Loucy (cell line): ENCODE data around the gene AAMP.

Experiments used
- H2AFZ ChIP-seq: fragments of 200-600 bp; sonication (generic); 2 replicates; pipeline ENCODE4 v1.6.0; 2016; ENCODE audit warnings: antibody characterized with exemption, mild to moderate bottlenecking, low read length, moderate library complexity
- H3F3A ChIP-seq: fragments of 200-600 bp; 2 replicates; pipeline ENCODE4 v1.6.0; 2016; ENCODE audit warnings: antibody characterized with exemption, low read depth, mild to moderate bottlenecking
- H3K27me3 ChIP-seq: fragments of 200-600 bp; sonication (generic); 2 replicates; pipeline ENCODE4 v1.6.1; 2014; ENCODE audit warnings: low read length, mild to moderate bottlenecking; ENCODE audit not compliant: insufficient read depth, poor library complexity, severe bottlenecking
- H3K36me3 ChIP-seq: fragments of 200-600 bp; sonication (generic); 2 replicates; pipeline ENCODE4 v1.6.1; 2016; ENCODE audit warnings: low read length; ENCODE audit not compliant: insufficient read depth
- H3K4me1 ChIP-seq: fragments of 200-600 bp; sonication (generic); 2 replicates; pipeline ENCODE4 v1.5.1; 2014; ENCODE audit warnings: low read length, mild to moderate bottlenecking; ENCODE audit not compliant: insufficient read depth, poor library complexity, severe bottlenecking
- H3K4me2 ChIP-seq: fragments of 200-600 bp; sonication (generic); 2 replicates; pipeline ENCODE4 v1.6.0; 2014; ENCODE audit warnings: antibody characterized with exemption, low read length, low read depth, mild to moderate bottlenecking; ENCODE audit not compliant: poor library complexity, severe bottlenecking
- H3K4me3 ChIP-seq: fragments of 200-600 bp; sonication (generic); 2 replicates; pipeline ENCODE4 v1.5.1; 2014; ENCODE audit warnings: low read length, mild to moderate bottlenecking, mixed read lengths; ENCODE audit not compliant: poor library complexity, severe bottlenecking
- H3K79me2 ChIP-seq: fragments of 200-600 bp; sonication (generic); 2 replicates; pipeline ENCODE4 v1.6.1; 2014; ENCODE audit warnings: low read length; ENCODE audit not compliant: insufficient read depth
- H3K9ac ChIP-seq: fragments of 200-600 bp; sonication (generic); 2 replicates; pipeline ENCODE4 v1.6.0; 2014; ENCODE audit warnings: mild to moderate bottlenecking, low read depth, low read length, moderate library complexity; ENCODE audit not compliant: poor library complexity, severe bottlenecking
- H3K9me2 ChIP-seq: fragments of 200-600 bp; sonication (generic); replicated peaks from 2 replicates; pipeline ENCODE4 v1.6.1; 2016; ENCODE audit warnings: low read depth, low read length, mixed read lengths
- H3K9me3 ChIP-seq: fragments of 200-600 bp; sonication (generic); 2 replicates; pipeline ENCODE4 v1.6.1; 2014; ENCODE audit warnings: mild to moderate bottlenecking, antibody characterized with exemption, low read length, low read depth; ENCODE audit not compliant: insufficient read depth
- H4K20me1 ChIP-seq: fragments of 200-600 bp; sonication (generic); 2 replicates; pipeline ENCODE4 v1.6.0; 2014; ENCODE audit warnings: antibody characterized with exemption, low read length, mild to moderate bottlenecking; ENCODE audit not compliant: insufficient read depth, poor library complexity, severe bottlenecking
- EZH2phosphoT487 ChIP-seq: fragments of 200-600 bp; IDR thresholded peaks from 2 replicates; pipeline ENCODE4 v1.6.1; 2018; ENCODE audit warnings: antibody characterized with exemption, mild to moderate bottlenecking, moderate library complexity, borderline replicate concordance
- TF ChIP-seq, protein P1 (sequence below): fragments of 200-600 bp; sonication (generic); conservative IDR thresholded peaks from 2 replicates; pipeline ENCODE4 v1.5.1; 2014; ENCODE audit warnings: mild to moderate bottlenecking, antibody characterized with exemption, low read length

Gene AAMP

DNA sequence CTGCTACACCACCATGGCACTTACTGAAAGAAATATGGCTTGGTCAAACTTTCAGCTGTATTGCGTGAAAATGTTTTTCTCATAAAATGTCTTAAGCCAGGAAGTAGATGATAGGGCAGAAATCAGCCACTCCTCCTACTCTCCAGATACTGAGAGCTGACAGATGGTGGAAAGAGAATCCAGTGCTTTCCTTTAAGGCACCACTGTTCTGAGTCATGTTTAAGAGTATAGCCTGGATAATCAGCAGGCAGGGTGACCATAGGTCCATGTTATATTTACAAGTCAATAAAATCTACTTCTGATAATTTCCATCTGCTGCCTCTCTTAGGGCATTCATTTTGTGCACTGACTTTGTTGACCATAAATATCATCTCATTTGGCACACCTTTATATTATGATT is 31.1 kb downstream of the AAMP start:
- no peak overlapping the region for H2AFZ ChIP-seq
- peaks cover 2% of the 10 kb centered on the region; the same call in 1 of the 2 replicates for H3F3A ChIP-seq
- peaks cover 96% of the 10 kb centered on the region for H3K36me3 ChIP-seq
- H3K4me1 ChIP-seq, result no peaks in the 10 kb centered on the region
- H3K79me2 ChIP-seq, result peaks cover 47% of the 10 kb centered on the region; the same call in 1 of the 2 replicates
- H3K9me2 ChIP-seq, result no peaks in the 10 kb centered on the region
- H3K9ac ChIP-seq, result no peak overlapping the region
- no peak overlapping the region for H3K4me2 ChIP-seq
- H3K9me3 ChIP-seq, result no peaks in the 10 kb centered on the region
- no peaks in the 10 kb centered on the region for H3K27me3 ChIP-seq
- TF ChIP-seq, protein P1, sequence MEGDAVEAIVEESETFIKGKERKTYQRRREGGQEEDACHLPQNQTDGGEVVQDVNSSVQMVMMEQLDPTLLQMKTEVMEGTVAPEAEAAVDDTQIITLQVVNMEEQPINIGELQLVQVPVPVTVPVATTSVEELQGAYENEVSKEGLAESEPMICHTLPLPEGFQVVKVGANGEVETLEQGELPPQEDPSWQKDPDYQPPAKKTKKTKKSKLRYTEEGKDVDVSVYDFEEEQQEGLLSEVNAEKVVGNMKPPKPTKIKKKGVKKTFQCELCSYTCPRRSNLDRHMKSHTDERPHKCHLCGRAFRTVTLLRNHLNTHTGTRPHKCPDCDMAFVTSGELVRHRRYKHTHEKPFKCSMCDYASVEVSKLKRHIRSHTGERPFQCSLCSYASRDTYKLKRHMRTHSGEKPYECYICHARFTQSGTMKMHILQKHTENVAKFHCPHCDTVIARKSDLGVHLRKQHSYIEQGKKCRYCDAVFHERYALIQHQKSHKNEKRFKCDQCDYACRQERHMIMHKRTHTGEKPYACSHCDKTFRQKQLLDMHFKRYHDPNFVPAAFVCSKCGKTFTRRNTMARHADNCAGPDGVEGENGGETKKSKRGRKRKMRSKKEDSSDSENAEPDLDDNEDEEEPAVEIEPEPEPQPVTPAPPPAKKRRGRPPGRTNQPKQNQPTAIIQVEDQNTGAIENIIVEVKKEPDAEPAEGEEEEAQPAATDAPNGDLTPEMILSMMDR, result no peak
- TF ChIP-seq EZH2phosphoT487, result no peak
- no peak overlapping the region for H3K4me3 ChIP-seq
- peaks cover 11% of the 10 kb centered on the region for H4K20me1 ChIP-seq

DNA sequence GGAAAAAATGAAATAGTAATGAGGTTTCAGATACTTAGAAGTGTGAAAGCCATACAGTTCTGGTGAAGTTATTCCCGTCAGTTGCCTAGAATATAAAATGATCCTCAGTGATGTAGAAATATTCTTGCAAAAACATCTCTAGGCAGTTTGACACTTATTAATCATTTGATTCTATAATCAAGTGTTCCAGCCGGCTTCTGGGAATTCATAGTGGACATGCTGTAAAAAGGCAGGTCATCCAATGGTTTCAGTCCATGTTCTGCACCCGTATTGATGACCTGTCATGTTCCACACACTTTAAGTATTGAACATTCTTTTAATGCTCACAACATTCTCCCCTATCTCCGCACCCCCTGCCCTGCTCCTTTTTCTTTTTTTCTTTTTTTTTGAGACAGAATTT is 33.1 kb downstream of the AAMP start:
- Histone ChIP-seq H3K79me2 (peaks cover 49% of the 10 kb centered on the region), H3K9ac (no peak overlapping the region), H3K27me3 (no peaks in the 10 kb centered on the region), H2AFZ (no peak overlapping the region), H4K20me1 (peaks cover 4% of the 10 kb centered on the region), H3K4me3 (no peak overlapping the region), H3K9me2 (no peaks in the 10 kb centered on the region), H3F3A (peaks cover 2% of the 10 kb centered on the region; the same call in 1 of the 2 replicates), H3K4me2 (no peak overlapping the region), H3K9me3 (no peaks in the 10 kb centered on the region), H3K4me1 (no peaks in the 10 kb centered on the region), H3K36me3 (peaks cover 91% of the 10 kb centered on the region)
- TF ChIP-seq, protein P1, result no peak
- TF ChIP-seq EZH2phosphoT487, result no peak

DNA sequence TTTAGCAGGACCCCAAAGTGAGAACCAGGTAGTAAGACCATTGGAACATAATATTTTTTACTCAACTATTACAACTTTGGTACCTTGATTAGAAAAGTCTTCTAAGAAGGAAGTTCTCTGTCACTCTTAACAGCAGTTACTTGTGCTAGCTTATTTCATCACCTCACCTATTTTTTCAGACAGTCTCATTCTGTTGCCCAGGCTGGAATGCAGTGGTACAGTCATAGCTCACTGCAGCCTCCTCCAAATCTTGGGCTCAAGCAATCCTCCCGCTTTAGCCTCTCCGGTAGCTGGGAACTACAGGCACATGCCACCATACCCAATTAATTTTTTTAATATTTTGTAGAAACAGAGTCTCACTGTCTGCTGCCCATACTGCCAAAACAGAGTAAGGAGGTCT is 34.9 kb downstream of the AAMP start:
- H3K9me2 ChIP-seq, result no peaks in the 10 kb centered on the region
- H3K36me3 ChIP-seq, result peaks cover 91% of the 10 kb centered on the region
- peaks cover 4% of the 10 kb centered on the region for H4K20me1 ChIP-seq
- H3K9me3 ChIP-seq, result no peaks in the 10 kb centered on the region
- H3K27me3 ChIP-seq, result no peaks in the 10 kb centered on the region
- no peak overlapping the region for H3K4me3 ChIP-seq
- TF ChIP-seq, protein P1, result no peak
- no peak for TF ChIP-seq EZH2phosphoT487
- peaks cover under 1% of the 10 kb centered on the region; the same call in 1 of the 2 replicates for H3F3A ChIP-seq
- no peak overlapping the region for H3K4me2 ChIP-seq
- no peak overlapping the region for H2AFZ ChIP-seq
- peaks cover 59% of the 10 kb centered on the region for H3K79me2 ChIP-seq
- no peak overlapping the region for H3K9ac ChIP-seq
- H3K4me1 ChIP-seq, result peaks cover 16% of the 10 kb centered on the region
